Ishikawa (cell line): ENCODE results near the gene PARP11.

ENCODE experiments used
- CEBPB ChIP-seq: IDR thresholded peaks from 2 replicates; pipeline ENCODE4 v1.6.1; 2012
- EP300 ChIP-seq: IDR thresholded peaks from 2 replicates; pipeline ENCODE4 v1.6.1; 2012; ENCODE audit warnings: borderline replicate concordance
- RAD21 ChIP-seq: IDR thresholded peaks from 2 replicates; pipeline ENCODE4 v1.6.1; 2012; ENCODE audit warnings: low read depth
- TCF12 ChIP-seq: IDR thresholded peaks from 2 replicates; pipeline ENCODE4 v1.6.1; 2012; ENCODE audit warnings: low read depth
- YY1 ChIP-seq: IDR thresholded peaks from 2 replicates; pipeline ENCODE4 v1.6.1; 2012; ENCODE audit warnings: low read depth
- ZBTB7A ChIP-seq: IDR thresholded peaks from 2 replicates; pipeline ENCODE4 v1.6.1; 2012; ENCODE audit warnings: low read depth
- TF ChIP-seq, protein P1 (sequence below): IDR thresholded peaks from 2 replicates; pipeline ENCODE4 v1.6.1; 2012
- TF ChIP-seq, protein P2 (sequence below): IDR thresholded peaks from 2 replicates; pipeline ENCODE4 v1.6.1; 2012; ENCODE audit warnings: low read depth, mild to moderate bottlenecking

DNA sequence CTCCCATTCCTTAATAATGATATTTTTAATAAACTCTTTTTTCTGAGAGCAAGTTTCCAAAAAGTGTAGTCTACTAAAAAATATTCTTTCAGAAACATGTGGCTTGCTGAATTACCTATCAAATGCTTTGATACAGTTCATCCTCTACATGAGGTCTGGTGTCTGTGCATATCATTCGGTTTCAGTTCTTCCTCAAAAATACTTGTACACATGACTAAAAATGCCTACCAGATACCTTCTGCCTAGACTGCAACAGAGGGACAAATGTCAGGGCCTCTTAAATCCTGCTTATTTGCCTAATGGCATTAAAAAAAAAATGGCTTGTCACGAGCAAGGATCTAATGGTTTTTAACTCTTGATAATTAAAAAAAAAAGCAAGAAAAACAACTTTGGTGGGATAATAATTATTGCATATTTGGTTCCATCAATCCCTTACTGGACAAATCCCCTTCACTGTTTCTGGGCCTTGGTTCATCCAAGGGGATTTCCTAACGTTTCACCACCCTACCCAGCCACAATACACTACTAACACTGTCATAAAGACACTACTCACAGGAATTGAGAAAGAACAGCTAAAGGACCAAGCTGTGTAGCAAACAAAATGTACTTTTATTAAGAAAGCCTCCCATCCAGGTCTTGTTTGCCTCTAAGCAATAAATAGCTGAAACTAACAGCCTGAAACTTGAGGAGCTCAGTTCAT, 45.7 kb downstream of the PARP11 start:
- TF ChIP-seq YY1 (no peak), EP300 (no peak), TCF12 (no peak), ZBTB7A (no peak), CEBPB (no peak), RAD21 (no peak)
- TF ChIP-seq, protein P1, sequence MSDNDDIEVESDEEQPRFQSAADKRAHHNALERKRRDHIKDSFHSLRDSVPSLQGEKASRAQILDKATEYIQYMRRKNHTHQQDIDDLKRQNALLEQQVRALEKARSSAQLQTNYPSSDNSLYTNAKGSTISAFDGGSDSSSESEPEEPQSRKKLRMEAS = no peak
- TF ChIP-seq, protein P2, sequence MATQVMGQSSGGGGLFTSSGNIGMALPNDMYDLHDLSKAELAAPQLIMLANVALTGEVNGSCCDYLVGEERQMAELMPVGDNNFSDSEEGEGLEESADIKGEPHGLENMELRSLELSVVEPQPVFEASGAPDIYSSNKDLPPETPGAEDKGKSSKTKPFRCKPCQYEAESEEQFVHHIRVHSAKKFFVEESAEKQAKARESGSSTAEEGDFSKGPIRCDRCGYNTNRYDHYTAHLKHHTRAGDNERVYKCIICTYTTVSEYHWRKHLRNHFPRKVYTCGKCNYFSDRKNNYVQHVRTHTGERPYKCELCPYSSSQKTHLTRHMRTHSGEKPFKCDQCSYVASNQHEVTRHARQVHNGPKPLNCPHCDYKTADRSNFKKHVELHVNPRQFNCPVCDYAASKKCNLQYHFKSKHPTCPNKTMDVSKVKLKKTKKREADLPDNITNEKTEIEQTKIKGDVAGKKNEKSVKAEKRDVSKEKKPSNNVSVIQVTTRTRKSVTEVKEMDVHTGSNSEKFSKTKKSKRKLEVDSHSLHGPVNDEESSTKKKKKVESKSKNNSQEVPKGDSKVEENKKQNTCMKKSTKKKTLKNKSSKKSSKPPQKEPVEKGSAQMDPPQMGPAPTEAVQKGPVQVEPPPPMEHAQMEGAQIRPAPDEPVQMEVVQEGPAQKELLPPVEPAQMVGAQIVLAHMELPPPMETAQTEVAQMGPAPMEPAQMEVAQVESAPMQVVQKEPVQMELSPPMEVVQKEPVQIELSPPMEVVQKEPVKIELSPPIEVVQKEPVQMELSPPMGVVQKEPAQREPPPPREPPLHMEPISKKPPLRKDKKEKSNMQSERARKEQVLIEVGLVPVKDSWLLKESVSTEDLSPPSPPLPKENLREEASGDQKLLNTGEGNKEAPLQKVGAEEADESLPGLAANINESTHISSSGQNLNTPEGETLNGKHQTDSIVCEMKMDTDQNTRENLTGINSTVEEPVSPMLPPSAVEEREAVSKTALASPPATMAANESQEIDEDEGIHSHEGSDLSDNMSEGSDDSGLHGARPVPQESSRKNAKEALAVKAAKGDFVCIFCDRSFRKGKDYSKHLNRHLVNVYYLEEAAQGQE = no peak
